DND-41 (cell line): ENCODE data around the gene TOX3.

ENCODE experiments used
- ATAC-seq: fragments of 200-7000 bp; cut with Tn5 transposase; 3 replicates; pipeline ENCODE4 v1.9.1; 2021; ENCODE audit warnings: low read depth; ENCODE audit not compliant: insufficient read depth
- DNase-seq: peaks from one replicate; pipeline ENCODE4 v3.0.0-alpha.2; 2020
- H2AFZ ChIP-seq: 2 replicates; pipeline ENCODE4 v1.6.0; 2012; ENCODE audit warnings: low read depth, low read length
- H3K27ac ChIP-seq: 2 replicates; pipeline ENCODE4 v1.5.1; 2012; ENCODE audit warnings: low read length, inconsistent platforms
- H3K27me3 ChIP-seq: fragments of 200-600 bp; sonication (generic); 2 replicates; pipeline ENCODE4 v1.6.0; 2012; ENCODE audit warnings: low read length, mild to moderate bottlenecking, inconsistent platforms; ENCODE audit not compliant: insufficient read depth, poor library complexity
- H3K36me3 ChIP-seq: 2 replicates; pipeline ENCODE4 v1.5.1; 2012; ENCODE audit warnings: low read length, inconsistent platforms; ENCODE audit not compliant: insufficient read depth
- H3K4me1 ChIP-seq: 2 replicates; pipeline ENCODE4 v1.5.1; 2012; ENCODE audit warnings: mild to moderate bottlenecking, low read length; ENCODE audit not compliant: insufficient read depth
- H3K4me2 ChIP-seq: 2 replicates; pipeline ENCODE4 v1.6.0; 2012; ENCODE audit warnings: mild to moderate bottlenecking, moderate library complexity, low read length, inconsistent platforms; ENCODE audit not compliant: insufficient read depth
- H3K4me3 ChIP-seq, 2 experiments: fragments of 200-600 bp in 1 of 2; shearing (Covaris generic) in 1 of 2; 2 replicates each; pipeline ENCODE4 v1.5.1; 2012 to 2016; ENCODE audit warnings: inconsistent platforms in 2 of 2, low read length in 2 of 2, mild to moderate bottlenecking in 2 of 2, low read depth in 1 of 2, moderate library complexity in 1 of 2
- H3K79me2 ChIP-seq: 2 replicates; pipeline ENCODE4 v1.6.0; 2012; ENCODE audit warnings: low read length, inconsistent platforms; ENCODE audit not compliant: insufficient read depth
- H3K9ac ChIP-seq: 2 replicates; pipeline ENCODE4 v1.6.0; 2012; ENCODE audit warnings: low read depth, mild to moderate bottlenecking, inconsistent platforms, low read length, moderate library complexity
- H3K9me3 ChIP-seq: 2 replicates; pipeline ENCODE4 v1.5.1; 2012; ENCODE audit warnings: low read length, moderate library complexity, mild to moderate bottlenecking, inconsistent platforms; ENCODE audit not compliant: insufficient read depth, severe bottlenecking
- H4K20me1 ChIP-seq: 2 replicates; pipeline ENCODE4 v1.6.0; 2012; ENCODE audit warnings: low read length; ENCODE audit not compliant: insufficient read depth
- EZH2 ChIP-seq: IDR thresholded peaks from 3 replicates; pipeline ENCODE4 v1.6.1; 2012; ENCODE audit warnings: borderline replicate concordance, low read depth, mild to moderate bottlenecking, moderate library complexity, low read length, inconsistent platforms; ENCODE audit not compliant: severe bottlenecking
- TF ChIP-seq, protein P1 (sequence below): IDR thresholded peaks from 2 replicates; pipeline ENCODE4 v1.5.1; 2012; ENCODE audit warnings: borderline replicate concordance, low read length, moderate library complexity, mild to moderate bottlenecking; ENCODE audit not compliant: poor library complexity, severe bottlenecking; ENCODE audit errors: extremely low read depth

The TOX3 gene

DNA sequence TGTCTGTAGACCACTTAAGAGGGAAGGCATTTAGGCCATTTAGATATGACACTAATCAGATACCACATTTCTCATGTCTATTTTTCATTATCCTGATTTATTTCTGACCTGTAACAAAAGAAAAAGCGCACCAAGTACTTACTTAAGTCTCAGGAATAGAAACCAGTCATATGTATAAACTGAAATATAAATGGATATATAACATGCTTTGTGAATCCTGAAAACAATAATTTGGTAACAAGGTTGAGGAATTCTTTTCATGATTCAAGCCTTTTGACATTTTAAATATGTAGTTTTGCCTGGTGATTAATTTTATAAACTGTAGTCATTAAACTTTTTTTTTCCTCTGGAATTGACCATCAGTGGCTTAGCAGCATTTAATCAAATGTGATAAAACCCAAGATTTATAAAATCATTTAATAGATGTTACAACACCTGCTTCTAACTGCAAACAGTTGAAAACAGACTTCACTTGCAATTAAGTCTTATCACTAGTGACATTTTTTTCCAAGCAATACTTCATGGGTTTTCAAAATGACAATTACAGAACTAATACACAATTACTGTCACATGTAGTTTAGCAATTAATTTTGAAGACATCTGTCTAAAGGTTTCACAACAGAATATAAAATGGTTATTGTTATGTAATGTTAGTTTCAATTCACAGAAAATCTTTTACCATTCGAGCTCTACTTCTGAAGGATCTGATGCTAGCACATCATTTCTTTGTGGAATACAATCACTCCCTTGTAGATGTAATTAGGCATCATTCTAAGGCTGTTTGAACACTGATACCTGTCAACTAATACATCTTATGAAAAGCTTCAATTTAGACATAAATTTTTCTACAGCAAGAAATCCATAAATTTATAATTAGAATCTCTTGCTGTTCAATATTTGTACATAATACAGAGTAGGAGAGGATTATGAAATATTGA, 110.3 kb downstream of the TOX3 start:
- no peak overlapping the region for H3K4me2 ChIP-seq
- no peaks in the 10 kb centered on the region for H3K4me1 ChIP-seq
- TF ChIP-seq, protein P1, sequence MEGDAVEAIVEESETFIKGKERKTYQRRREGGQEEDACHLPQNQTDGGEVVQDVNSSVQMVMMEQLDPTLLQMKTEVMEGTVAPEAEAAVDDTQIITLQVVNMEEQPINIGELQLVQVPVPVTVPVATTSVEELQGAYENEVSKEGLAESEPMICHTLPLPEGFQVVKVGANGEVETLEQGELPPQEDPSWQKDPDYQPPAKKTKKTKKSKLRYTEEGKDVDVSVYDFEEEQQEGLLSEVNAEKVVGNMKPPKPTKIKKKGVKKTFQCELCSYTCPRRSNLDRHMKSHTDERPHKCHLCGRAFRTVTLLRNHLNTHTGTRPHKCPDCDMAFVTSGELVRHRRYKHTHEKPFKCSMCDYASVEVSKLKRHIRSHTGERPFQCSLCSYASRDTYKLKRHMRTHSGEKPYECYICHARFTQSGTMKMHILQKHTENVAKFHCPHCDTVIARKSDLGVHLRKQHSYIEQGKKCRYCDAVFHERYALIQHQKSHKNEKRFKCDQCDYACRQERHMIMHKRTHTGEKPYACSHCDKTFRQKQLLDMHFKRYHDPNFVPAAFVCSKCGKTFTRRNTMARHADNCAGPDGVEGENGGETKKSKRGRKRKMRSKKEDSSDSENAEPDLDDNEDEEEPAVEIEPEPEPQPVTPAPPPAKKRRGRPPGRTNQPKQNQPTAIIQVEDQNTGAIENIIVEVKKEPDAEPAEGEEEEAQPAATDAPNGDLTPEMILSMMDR = no peak
- TF ChIP-seq EZH2 = no peak
- no peaks in the 10 kb centered on the region for H3K9me3 ChIP-seq
- DNase-seq (no peak), ATAC-seq (no peak)
- H4K20me1 ChIP-seq = no peaks in the 10 kb centered on the region
- no peak overlapping the region for H3K27ac ChIP-seq
- H3K36me3 ChIP-seq = no peaks in the 10 kb centered on the region
- no peak overlapping the region for H3K9ac ChIP-seq
- H3K27me3 ChIP-seq = no peaks in the 10 kb centered on the region
- H3K79me2 ChIP-seq = no peaks in the 10 kb centered on the region
- no peak overlapping the region for H2AFZ ChIP-seq
- no peak overlapping the region for H3K4me3 ChIP-seq

DNA sequence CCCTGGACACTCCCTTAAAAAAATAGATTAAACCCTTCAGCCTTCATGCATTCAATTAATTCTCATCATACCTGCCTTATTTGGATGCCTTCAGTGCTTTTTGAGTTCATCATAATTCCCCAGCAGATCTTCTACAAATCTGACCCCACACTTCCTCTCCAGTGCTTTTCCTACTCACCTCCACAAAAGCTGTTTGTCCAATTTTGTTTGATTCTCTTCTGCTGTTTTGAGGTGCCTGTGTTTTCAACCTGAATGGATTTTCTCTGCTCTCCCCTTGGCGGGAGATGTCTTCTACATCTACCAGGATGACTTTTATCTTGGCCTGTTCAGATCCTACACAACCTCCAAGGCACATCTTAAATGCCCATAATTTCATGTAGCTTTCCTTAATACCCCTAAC, 112.7 kb downstream of the TOX3 start:
- Histone ChIP-seq H3K27me3 (no peaks in the 10 kb centered on the region), H3K4me2 (no peak overlapping the region), H3K4me1 (no peaks in the 10 kb centered on the region), H3K4me3 (no peak overlapping the region), H3K79me2 (no peaks in the 10 kb centered on the region), H3K27ac (no peak overlapping the region), H3K9ac (no peak overlapping the region), H3K36me3 (no peaks in the 10 kb centered on the region), H2AFZ (no peak overlapping the region), H3K9me3 (no peaks in the 10 kb centered on the region), H4K20me1 (no peaks in the 10 kb centered on the region)
- TF ChIP-seq EZH2 = no peak
- TF ChIP-seq, protein P1 = no peak
- DNase-seq (no peak), ATAC-seq (no peak)

DNA sequence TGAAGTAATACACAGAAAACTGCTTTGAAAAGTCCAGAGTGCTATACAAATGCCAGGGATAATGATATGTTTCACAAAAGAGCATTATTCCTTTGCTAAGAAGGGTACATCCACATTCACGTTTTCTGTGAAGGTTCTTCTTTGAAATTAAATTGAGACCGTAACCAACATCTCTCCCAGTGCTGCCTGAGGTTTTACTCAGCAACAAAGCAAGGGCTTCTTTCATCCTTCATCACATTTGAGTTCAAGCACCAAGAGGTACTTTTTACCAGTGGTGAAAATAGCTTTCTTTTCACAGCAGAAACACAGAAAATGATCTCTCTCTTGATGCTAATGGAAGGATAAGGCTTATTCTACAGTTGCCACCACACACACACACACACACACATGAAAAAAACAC, 113.3 kb downstream of the TOX3 start:
- DNase-seq = no peak
- no peaks in the 10 kb centered on the region for H3K4me1 ChIP-seq
- no peak overlapping the region for H3K27ac ChIP-seq
- no peak overlapping the region for H3K4me3 ChIP-seq
- H3K9me3 ChIP-seq = no peaks in the 10 kb centered on the region
- no peaks in the 10 kb centered on the region for H3K36me3 ChIP-seq
- no peak for TF ChIP-seq EZH2
- TF ChIP-seq, protein P1 = no peak
- ATAC-seq = no peak
- H3K27me3 ChIP-seq = no peaks in the 10 kb centered on the region
- H2AFZ ChIP-seq = no peak overlapping the region
- H4K20me1 ChIP-seq = no peaks in the 10 kb centered on the region
- H3K9ac ChIP-seq = no peak overlapping the region
- no peaks in the 10 kb centered on the region for H3K79me2 ChIP-seq
- H3K4me2 ChIP-seq = no peak overlapping the region
